NCI-H2029 (cell line): ENCODE data around the gene ZNF83.
"Not testable (repeated sequence)": the region's sequence is repeated elsewhere in the genome, so short reads cannot be mapped to it uniquely, and the experiment has no call there.

Experiments used
- DNase-seq: peaks from one replicate; lab custom pipeline; 2025; lab: John Stamatoyannopoulos, UW

ZNF83 gene

GRCh38 chr19:52569638-52569999 is 68.5 kb downstream of the ZNF83 start:
- DNase-seq: not testable (repeated sequence)

- no peak for DNase-seq
Measured at GRCh38 chr19:52567921-52568320, 70.2 kb downstream of the ZNF83 start.

GRCh38 chr19:52566588-52566987 is 71.6 kb downstream of the ZNF83 start:
- DNase-seq: no peak

GRCh38 chr19:52566121-52566520 is 72.0 kb downstream of the ZNF83 start:
- DNase-seq: no peak
